Cerebellar nuclear complex (tissue), 1 donor: ENCODE measurements around the gene PDE11A.
"Not testable (repeated sequence)": the region's sequence is repeated elsewhere in the genome, so short reads cannot be mapped to it uniquely, and the experiment has no call there.

Experiments used
- DNase-seq, 2 experiments: peaks; one replicate each; lab custom pipeline; 2025; lab: John Stamatoyannopoulos, UW

PDE11A gene

GRCh38 chr2:177816766-177817165 is 255.8 kb downstream of the PDE11A start:
- DNase-seq: no peak

DNA sequence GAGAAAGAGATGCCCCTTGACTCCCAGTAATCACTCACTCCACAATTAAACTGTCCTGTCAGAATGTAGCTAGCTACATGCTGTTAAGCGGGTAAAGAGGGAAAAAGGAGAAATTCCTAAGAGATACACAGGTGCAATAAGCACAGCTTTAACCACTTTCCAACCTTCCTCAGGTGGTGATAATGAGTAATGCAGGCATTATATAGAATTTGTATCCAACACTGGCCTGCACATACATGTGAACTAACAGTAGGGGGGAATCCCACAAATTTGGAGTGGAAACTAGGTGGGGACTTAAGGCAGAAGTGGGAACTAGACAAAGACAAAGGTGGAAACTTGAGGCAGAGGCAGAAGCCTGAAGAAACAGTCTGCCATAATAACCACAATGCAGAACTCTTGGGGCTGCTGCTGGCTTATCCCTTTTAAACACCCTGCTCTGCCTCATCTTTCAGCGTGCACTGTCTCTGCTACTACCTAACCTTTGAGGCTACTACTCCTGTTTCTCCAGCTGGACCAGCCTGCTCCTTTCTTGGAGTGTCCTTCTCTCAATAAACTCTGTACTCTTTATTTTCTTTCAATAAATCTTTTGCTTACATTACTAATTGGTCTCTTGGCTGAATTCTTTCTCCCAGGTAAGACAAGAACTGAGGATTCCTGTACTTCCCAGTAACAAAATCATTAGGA is 259.7 kb downstream of the PDE11A start:
- no peak for DNase-seq

GRCh38 chr2:177810906-177811305 is 261.7 kb downstream of the PDE11A start:
- no peak for DNase-seq

- no peak for DNase-seq
These were observed 263.4 kb downstream of the PDE11A start for GRCh38 chr2:177808984-177809809.

GRCh38 chr2:177806025-177806424 is 266.6 kb downstream of the PDE11A start:
- DNase-seq: no peak

DNA sequence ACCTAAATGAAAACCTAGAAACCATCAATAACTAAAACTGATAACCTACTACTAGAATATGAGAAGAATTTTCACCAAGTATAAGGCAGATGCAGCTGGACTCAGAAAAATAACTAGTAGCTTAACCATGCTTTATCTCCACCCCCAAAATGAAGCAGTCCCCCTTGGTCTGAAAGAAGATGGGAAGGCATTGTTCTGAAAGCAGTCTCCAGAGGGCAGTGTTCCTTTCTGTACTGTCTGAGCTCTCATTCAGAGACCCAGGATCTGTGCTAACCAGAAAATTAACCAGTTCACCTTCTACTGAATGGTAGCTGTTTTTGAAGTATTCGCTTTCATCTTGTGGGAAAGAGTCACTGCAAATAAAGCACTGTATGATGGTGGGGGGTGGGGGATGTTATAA is 273.0 kb downstream of the PDE11A start:
- no peak for DNase-seq

DNA sequence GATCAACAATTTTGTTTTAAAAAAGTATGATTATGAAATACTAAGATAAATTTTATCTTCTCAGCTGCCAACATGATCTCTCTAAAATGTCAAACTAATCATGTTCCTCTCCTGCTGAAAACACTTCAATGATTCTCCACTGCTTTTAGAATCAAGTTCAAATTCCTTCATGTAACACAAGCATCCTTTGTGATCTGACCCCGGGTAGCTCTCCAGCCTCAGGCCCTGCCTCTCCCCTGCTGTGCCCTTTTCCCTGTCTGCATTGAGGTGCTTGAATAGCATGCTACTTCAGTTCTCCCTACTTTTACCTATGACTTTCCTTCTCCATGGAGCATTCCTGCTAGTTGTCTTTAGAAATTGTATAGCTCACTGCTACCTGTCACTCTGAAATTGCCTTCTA is 274.8 kb downstream of the PDE11A start:
- no peak for DNase-seq

GRCh38 chr2:177796654-177797415 is 275.7 kb downstream of the PDE11A start:
- no peak for DNase-seq

GRCh38 chr2:177796011-177796410 is 276.6 kb downstream of the PDE11A start:
- DNase-seq: no peak

DNA sequence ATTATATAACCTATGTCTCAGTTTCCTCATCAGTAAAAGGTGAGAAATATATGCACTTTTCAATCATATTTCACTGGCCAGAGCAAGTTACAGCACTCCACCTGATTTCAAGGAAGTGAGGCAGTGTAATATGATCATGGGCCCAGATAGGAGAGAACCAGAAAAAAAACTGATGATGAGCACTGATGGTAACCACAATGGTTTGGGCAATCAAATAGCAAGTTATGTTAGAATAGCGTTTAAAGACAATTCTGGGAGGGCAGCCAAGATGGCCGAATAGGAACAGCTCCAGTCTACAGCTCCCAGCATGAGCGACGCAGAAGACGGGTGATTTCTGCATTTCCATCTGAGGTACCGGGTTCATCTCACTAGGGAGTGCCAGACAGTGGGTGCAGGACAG is 287.4 kb downstream of the PDE11A start:
- not testable (repeated sequence) for DNase-seq

GRCh38 chr2:177784745-177785067 is 287.9 kb downstream of the PDE11A start:
- DNase-seq: no peak

DNA sequence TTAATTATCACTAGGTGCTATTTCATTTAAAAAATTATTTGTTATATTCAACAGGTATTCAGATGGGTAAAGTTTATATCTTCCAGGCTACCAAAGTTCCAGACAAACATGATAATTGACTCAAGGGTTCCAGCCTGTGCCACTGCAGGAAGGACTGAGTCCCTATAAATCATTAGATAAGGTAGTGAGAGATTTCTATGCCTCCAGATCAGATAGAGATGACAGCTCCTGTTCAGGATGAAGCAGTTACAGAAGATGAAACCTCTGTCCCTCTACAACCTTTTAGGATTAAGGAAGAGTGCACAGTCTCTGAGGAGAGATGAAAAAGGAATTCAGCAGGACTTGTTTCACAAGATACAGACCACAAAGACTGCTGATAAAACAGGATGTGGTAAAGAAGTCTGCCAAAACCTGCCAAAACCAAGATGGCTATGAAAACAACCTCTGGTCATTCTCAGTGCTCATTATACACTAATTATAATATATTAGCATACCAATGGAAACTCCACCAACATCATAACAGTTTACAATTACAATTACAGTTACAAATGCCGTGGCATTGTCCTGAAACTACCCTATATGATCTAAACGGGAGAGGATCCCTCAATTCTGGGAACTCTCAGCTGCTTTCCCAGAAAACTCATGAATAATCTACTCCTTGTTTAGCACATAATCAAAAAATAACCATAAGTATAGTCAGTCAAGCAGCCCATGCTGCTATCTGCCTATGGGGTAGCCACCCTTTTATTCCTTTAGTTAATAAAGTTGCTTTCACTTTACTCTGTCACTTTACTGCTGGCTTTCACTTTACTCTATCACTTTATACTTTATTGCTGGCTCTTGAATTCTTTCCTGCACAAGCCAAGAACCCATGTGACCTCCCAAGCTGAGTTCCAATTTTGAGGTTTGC is 288.5 kb downstream of the PDE11A start:
- no peak for DNase-seq

DNA sequence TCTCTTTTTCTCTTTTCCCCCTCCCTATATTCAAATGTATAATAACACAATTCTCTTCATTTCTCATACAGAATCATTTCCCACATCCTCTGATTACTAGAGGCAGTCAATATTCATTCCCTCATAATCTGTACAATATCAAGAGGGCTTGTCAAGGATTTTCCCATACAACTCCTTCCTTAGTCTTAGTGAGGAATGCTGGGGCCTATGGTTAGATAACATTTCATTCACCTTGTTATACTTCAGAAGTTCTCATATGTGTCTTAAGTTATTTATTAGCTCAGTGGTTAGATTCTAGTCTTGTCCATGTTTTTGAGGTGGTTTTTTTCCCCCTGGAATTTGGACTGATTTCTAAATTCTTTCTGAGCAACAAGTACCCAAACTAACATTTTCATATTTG is 289.5 kb downstream of the PDE11A start:
- no peak for DNase-seq

DNA sequence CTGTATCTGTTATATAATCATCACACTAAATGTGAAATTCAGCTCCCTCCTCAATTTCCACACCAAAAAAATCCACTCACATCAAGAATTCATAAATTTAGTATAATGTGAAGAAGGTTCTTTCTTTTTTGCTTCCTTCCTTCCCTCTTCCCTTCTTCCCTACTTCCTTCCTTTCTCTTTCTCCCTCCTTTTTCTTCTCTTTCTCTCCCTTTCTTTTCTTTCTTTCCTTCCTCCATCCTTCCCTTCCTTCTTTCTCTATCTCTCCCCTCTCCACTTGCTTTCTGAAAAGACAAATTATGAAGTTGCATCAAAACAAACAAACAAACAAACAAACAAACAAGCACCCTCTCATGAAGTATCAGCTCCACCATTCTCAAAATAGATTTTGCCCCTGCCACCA is 290.0 kb downstream of the PDE11A start:
- no peak for DNase-seq

DNA sequence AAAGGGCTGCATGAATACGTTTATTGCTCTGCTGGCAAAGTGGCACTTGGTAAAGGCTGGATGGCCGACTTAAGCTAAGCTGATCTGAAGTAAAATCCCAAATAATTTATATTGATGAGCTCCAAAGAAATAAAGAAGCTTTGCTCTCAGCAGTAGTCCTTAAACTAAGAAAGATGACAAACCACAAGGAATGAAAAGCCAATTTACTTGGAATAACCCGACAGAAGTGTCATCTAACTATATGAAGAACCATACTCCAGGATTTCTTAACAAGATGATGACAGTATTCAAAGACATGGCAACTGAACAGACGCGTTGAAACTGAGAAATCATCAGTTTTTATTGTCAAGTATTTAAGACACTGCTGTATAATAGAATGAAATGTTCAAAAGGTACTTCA is 294.1 kb downstream of the PDE11A start:
- DNase-seq: no peak

GRCh38 chr2:177772529-177772928 is 300.0 kb downstream of the PDE11A start:
- DNase-seq: no peak

DNA sequence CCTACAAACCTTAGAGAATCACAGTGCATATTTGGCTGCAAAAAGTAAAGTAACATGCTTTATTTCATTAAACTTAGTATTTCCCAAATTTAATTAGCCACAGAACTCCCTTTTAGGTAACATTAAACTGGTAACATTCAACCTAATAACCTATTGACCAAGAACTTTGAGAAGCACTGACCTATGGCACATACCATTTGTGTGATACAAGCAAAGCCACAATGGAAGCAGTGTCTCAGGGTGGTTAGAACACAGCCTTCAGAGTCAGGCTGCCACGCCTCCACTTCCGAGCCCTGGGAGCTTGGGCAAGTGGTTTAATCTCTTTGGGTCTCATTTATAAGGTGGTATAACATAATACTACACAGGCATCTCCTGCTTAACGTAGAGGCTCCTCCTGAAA is 301.4 kb downstream of the PDE11A start:
- no peak for DNase-seq

DNA sequence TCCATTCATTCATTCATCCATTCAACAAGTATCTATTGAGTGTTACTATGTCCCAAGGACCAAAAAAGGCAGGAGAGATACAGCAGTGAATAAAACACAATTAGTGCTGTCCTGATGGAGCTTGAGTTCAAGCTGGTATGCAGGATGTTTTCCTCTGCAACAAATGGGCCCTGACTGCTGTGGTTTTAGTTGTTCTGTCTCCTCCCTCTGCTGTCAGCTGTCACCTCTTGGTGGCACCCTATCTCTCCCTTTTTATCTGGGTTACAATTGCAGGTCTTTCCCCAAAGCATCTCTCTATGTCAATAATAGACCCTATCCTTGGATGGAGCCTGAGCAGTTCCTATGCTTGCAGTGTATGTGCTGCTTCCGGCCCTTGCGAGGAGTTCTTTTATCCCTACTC is 304.8 kb downstream of the PDE11A start:
- no peak for DNase-seq

DNA sequence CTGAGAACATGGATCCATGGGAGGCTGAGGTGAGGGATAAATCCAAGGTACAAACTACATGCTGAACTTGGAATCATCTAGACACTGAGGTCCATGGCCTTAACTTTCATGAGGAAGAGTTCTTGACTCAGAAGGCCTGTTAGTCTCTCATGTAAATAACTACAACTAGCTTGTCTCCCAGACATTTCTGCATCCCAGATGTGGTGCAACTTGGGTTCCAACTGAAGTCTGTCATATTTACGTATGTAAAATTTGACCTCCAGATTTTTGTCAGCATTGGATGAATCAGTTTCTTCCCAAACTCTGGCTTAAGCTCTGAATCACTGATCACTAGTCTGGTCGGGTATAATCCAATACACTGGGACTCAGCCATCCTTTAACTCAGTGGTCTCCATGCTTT is 306.9 kb downstream of the PDE11A start:
- no peak for DNase-seq

DNA sequence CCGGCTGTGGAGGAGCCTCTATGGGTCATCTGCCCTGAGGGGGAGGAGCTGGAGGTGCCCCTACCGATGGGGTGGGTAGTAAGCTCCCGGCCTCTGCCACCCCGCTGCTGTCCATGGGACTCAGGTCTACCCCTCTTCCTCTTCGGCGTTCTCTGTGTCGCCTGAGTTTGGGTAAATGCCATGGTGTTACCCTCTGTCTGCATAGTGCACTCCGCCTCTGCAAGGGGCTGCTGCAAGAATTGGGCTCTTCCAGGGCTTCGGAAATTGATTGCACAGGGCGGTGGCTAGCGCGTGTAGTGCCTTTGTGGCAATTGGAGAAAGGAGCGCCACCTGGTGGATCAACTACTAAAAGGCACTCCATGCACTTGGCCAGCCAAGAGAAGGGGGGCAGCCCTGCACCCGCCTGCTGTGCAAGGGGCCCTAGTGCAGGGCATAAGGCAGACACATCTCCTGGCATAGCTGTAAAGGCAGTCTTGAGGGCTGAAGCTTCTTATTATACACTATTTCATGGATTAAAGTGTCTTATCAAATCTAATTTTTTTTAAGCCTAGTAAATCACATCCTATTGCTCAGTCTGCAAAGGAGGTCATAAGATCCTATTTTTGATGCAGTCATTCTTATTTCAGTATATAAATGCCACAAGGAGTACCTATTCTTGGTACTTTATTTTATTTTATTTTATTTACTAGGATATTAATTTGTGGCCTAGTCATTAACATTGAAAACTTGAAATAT is 308.9 kb downstream of the PDE11A start:
- no peak for DNase-seq

GRCh38 chr2:177759443-177759842 is 313.1 kb downstream of the PDE11A start:
- DNase-seq: no peak
